ENCODE data around the gene CFAP45. TPM values are rescaled to one million over a fixed set of nuclear protein-coding genes. Genes with fewer than 3 reads are reported as not detected.

Gene CFAP45
- total RNA-seq, 1 donor from 2014 or later, result 2.8 TPM

- Mint-ChIP-seq H3K27ac (peak overlapping the region; percentile 22), H3K9me3 (no peaks in the 10 kb centered on the region), H3K4me1 (ENCODE audit: unreplicated experiment) (peaks cover 24% of the 10 kb centered on the region), H3K4me3 (no peak overlapping the region), H3K27me3 (no peaks in the 10 kb centered on the region), H3K36me3 (peaks cover 5% of the 10 kb centered on the region)
- no peak for DNase-seq (ENCODE audit: extremely low spot score, unreplicated experiment)
- TF ChIP-seq CTCF (conservative IDR thresholded peaks at IDR 0.05), result no peak
These were observed 27.4 kb upstream of the CFAP45 start for GRCh38 chr1:159927211-159927848.

GRCh38 chr1:159925719-159926078 lies 25.7 kb upstream of the CFAP45 start:
- Mint-ChIP-seq H3K27me3 (no peaks in the 10 kb centered on the region), H3K4me3 (peak overlapping the region; percentile 94), H3K27ac (peak overlapping the region; percentile 88), H3K36me3 (peaks cover 5% of the 10 kb centered on the region), H3K4me1 (ENCODE audit: unreplicated experiment) (peaks cover 33% of the 10 kb centered on the region), H3K9me3 (no peaks in the 10 kb centered on the region)
- no peak for TF ChIP-seq CTCF (conservative IDR thresholded peaks at IDR 0.05)
- no peak for DNase-seq (ENCODE audit: extremely low spot score, unreplicated experiment)

GRCh38 chr1:159924791-159925718 lies 25.1 kb upstream of the CFAP45 start, which contains the start of gene TAGLN2:
TAGLN2 (minus strand) TSS chr1:159925507; CDS start chr1:159920509, 4,998 bp downstream.
- H3K27me3 Mint-ChIP-seq, result no peaks in the 10 kb centered on the region
- H3K36me3 Mint-ChIP-seq, result peaks cover 5% of the 10 kb centered on the region
- TF ChIP-seq CTCF (conservative IDR thresholded peaks at IDR 0.05), result no peak
- no peaks in the 10 kb centered on the region for H3K9me3 Mint-ChIP-seq
- peaks cover 33% of the 10 kb centered on the region for H3K4me1 Mint-ChIP-seq (ENCODE audit: unreplicated experiment)
- peak within 1 kb of the TSS; percentile 94 for H3K4me3 Mint-ChIP-seq
- H3K27ac Mint-ChIP-seq, result peak within 1 kb of the TSS; percentile 96
- peak; percentile 87 for DNase-seq (ENCODE audit: extremely low spot score, unreplicated experiment)

- peak overlapping the region; percentile 96 for H3K27ac Mint-ChIP-seq
- no peak for DNase-seq (ENCODE audit: extremely low spot score, unreplicated experiment)
- H3K4me1 Mint-ChIP-seq (ENCODE audit: unreplicated experiment), result peaks cover 33% of the 10 kb centered on the region
- no peaks in the 10 kb centered on the region for H3K9me3 Mint-ChIP-seq
- peak overlapping the region; percentile 94 for H3K4me3 Mint-ChIP-seq
- TF ChIP-seq CTCF (conservative IDR thresholded peaks at IDR 0.05), result no peak
- H3K27me3 Mint-ChIP-seq, result no peaks in the 10 kb centered on the region
- peaks cover 7% of the 10 kb centered on the region for H3K36me3 Mint-ChIP-seq
These were observed 24.2 kb upstream of the CFAP45 start for GRCh38 chr1:159924025-159924790.

GRCh38 chr1:159923203-159924024 lies 23.4 kb upstream of the CFAP45 start:
- TF ChIP-seq CTCF (conservative IDR thresholded peaks at IDR 0.05), result no peak
- no peaks in the 10 kb centered on the region for H3K27me3 Mint-ChIP-seq
- no peak for DNase-seq (ENCODE audit: extremely low spot score, unreplicated experiment)
- H3K4me3 Mint-ChIP-seq, result peak overlapping the region; percentile 94
- H3K36me3 Mint-ChIP-seq, result peaks cover 3% of the 10 kb centered on the region
- H3K4me1 Mint-ChIP-seq (ENCODE audit: unreplicated experiment), result peaks cover 34% of the 10 kb centered on the region
- no peaks in the 10 kb centered on the region for H3K9me3 Mint-ChIP-seq
- H3K27ac Mint-ChIP-seq, result peak overlapping the region; percentile 96
